Pancreas (tissue), 10 donors: Measurements from ENCODE around the gene CALCOCO1. TPM values are rescaled to one million over a fixed set of nuclear protein-coding genes. Genes with fewer than 3 reads are reported as not detected.
"Not testable (repeated sequence)": the region's sequence is repeated elsewhere in the genome, so short reads cannot be mapped to it uniquely, and the experiment has no call there.

ENCODE experiments used
- ATAC-seq, 4 donors: fragments of 200-7000 bp; cut with Tn5 transposase; one replicate each; pipeline versions ENCODE4 v1.8.0 to v1.9.1; 2020; ENCODE audit warnings: mild to moderate bottlenecking in 4 of 4, moderate library complexity in 4 of 4
- DNase-seq, 6 donors: peaks; one replicate each; pipeline ENCODE4 v3.0.0-alpha.2; 2020
- FAIRE-seq: peaks from 2 replicates; lab custom pipeline; 2012; peaks lifted over from hg19 to GRCh38; lab: Jason Lieb, UNC
- H3K27ac ChIP-seq, 4 donors: fragments of 200-600 bp; sonication (generic); 1 replicate in 3 of 4; 2 replicates in 1 of 4; pipeline versions ENCODE4 v1.5.0 to v1.8.0; 2020
- H3K27me3 ChIP-seq, 4 donors: fragments of 200-600 bp; one replicate each; pipeline ENCODE4 v1.8.0; 2021
- H3K36me3 ChIP-seq, 3 donors: fragments of 200-600 bp; sonication (generic) in 1 of 3; one replicate each; pipeline versions ENCODE4 v1.5.0 to v1.8.0; 2020 to 2021
- H3K4me1 ChIP-seq, 3 donors: fragments of 200-600 bp; one replicate each; pipeline ENCODE4 v1.8.0; 2021
- H3K4me3 ChIP-seq, 4 donors: fragments of 200-600 bp; sonication (generic) in 2 of 4; one replicate each; pipeline versions ENCODE4 v1.5.0 to v1.8.0; 2020 to 2021
- H3K9me3 ChIP-seq, 4 donors: fragments of 200-600 bp; one replicate each; pipeline ENCODE4 v1.8.0; 2021
- WGBS, 2 donors: extraction: QIAGEN DNeasy Blood & Tissue Kit; methylation state at CpG; one replicate each; pipeline ENCODE4 v1.1.7; 2013; 5-methylcytosine and 5-hydroxymethylcytosine counted together
- intact Hi-C, 3 donors: fragments of 100-400 bp; cut with DNase I; formaldehyde crosslinking; loops; one replicate each; pipeline versions ENCODE4 v1.11.1 to v1.14.2; 2022
- polyA plus RNA-seq, 2 donors: library from polyadenylated mRNA; stranded (reverse); fragments of 200-250 nt; gene quantifications; one replicate each; pipeline ENCODE4 v1.2.3, GENCODE V29; 2013
- total RNA-seq, 6 donors: library from RNA; stranded (reverse); fragmentation: NEBNext Ultra II Directional in 4 of 6; extraction: Animal tissue kit (Norgen Biotek cat#: 25700) in 4 of 6; gene quantifications; one replicate each; pipeline versions ENCODE4 v1.2.1 to v1.2.4, GENCODE V29; 2021 to 2023
- TF ChIP-seq, protein P1 (sequence below), 4 donors: fragments of 200-600 bp; sonication (generic) in 3 of 4; IDR thresholded peaks; one replicate each; pipeline versions ENCODE4 v1.5.0 to v1.8.0; 2021; ENCODE audit warnings: antibody characterized with exemption in 4 of 4
- donor health status: healthy with polysubstance abuse.
- donor health status: DM: no; HTN: no; CAD: no; lungs with moderate emphysema.
- donor health status: DM: no; HTN: no; CAD: no.
- donor health status: control.
- donor health status: control.
- donor health status: Bipolar disorder and iron deficiency.
- donor health status: DM: yes; HTN: yes; CAD: no.
- donor health status: DM: no; HTN: no; CAD: no.
- donor health status: DM: no; HTN: no; CAD: no.
- donor health status: DM: yes; HTN: yes; CAD: no.

CALCOCO1 gene
- total and polyA plus RNA-seq, 8 donors, result 28.2 to 103 (median 75.2) TPM

GRCh38 chr12:53768976-53769375 is 41.7 kb upstream of the CALCOCO1 start:
- TF ChIP-seq, protein P1, sequence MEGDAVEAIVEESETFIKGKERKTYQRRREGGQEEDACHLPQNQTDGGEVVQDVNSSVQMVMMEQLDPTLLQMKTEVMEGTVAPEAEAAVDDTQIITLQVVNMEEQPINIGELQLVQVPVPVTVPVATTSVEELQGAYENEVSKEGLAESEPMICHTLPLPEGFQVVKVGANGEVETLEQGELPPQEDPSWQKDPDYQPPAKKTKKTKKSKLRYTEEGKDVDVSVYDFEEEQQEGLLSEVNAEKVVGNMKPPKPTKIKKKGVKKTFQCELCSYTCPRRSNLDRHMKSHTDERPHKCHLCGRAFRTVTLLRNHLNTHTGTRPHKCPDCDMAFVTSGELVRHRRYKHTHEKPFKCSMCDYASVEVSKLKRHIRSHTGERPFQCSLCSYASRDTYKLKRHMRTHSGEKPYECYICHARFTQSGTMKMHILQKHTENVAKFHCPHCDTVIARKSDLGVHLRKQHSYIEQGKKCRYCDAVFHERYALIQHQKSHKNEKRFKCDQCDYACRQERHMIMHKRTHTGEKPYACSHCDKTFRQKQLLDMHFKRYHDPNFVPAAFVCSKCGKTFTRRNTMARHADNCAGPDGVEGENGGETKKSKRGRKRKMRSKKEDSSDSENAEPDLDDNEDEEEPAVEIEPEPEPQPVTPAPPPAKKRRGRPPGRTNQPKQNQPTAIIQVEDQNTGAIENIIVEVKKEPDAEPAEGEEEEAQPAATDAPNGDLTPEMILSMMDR (IDR thresholded peaks at IDR 0.05), result no peak
- Histone ChIP-seq H3K27me3 (no peaks in the 10 kb centered on the region), H3K9me3 (no peaks in the 10 kb centered on the region), H3K4me1 (no peaks in the 10 kb centered on the region), H3K4me3 (no peak overlapping the region), H3K27ac (no peak overlapping the region), H3K36me3 (no peaks in the 10 kb centered on the region)
- intact Hi-C loops, result no loop called here
- DNase-seq (no peak), FAIRE-seq (no peak), ATAC-seq (no peak)
- WGBS, 2 donors, result 78 to 79% methylated on average over 5 of the region's 5 CpGs

GRCh38 chr12:53766881-53767280 is 39.6 kb upstream of the CALCOCO1 start:
- Histone ChIP-seq H3K27ac (no peak overlapping the region), H3K4me1 (no peaks in the 10 kb centered on the region), H3K4me3 (no peak overlapping the region), H3K9me3 (no peaks in the 10 kb centered on the region), H3K36me3 (no peaks in the 10 kb centered on the region), H3K27me3 (no peaks in the 10 kb centered on the region)
- ATAC-seq (no peak), FAIRE-seq (no peak), DNase-seq (no peak)
- WGBS, 2 donors, result 57 to 64% methylated on average over 3 of the region's 3 CpGs
- intact Hi-C loops, result no loop called here
- TF ChIP-seq, protein P1 (IDR thresholded peaks at IDR 0.05), result no peak

DNA sequence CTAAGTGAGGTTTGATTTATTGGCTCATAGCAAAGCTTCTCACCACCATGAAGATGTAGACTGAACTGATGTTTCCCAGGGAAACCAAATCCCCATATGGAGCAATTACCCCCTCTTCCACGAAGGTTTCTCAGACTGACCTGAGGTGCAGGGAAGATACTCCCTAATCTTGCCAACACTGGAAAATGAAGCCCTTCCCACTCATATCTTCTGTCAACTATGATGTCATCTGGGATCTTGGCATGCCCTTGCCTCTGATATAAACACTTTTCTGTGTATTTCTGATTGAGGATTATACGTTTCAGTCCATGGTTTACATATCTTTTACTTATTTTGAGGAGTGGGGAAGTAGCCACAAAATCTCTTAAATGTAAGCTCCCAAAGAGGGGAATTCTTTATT is 38.6 kb upstream of the CALCOCO1 start:
- Histone ChIP-seq H3K4me3 (no peak overlapping the region), H3K27me3 (no peaks in the 10 kb centered on the region), H3K27ac (no peak overlapping the region), H3K4me1 (no peaks in the 10 kb centered on the region), H3K36me3 (no peaks in the 10 kb centered on the region), H3K9me3 (no peaks in the 10 kb centered on the region)
- DNase-seq, result no peak
- 44 to 70% methylated on average over 2 of the region's 2 CpGs for WGBS, 2 donors
- FAIRE-seq, result no peak
- ATAC-seq, result no peak
- intact Hi-C loops, result no loop called here
- TF ChIP-seq, protein P1 (IDR thresholded peaks at IDR 0.05), result no peak

DNA sequence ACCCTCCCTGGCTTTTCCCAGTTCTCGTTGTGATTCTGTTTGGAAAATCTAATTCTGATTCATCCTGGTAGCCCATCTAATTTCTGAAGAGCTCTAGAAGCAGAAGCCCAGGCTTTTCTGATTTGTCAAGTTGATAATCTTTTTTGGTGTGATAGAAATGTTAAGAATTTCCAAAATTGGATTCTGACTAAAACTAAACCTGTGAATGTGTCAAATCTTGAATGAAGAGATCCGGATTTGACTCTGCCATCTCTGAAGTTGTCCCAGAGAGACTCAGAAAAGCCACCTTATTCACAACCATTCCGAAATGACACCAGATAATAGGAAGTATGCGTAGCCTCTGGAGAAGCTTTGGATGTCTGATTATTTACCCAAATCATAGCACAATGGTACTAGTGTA is 37.4 kb upstream of the CALCOCO1 start:
- no peak for DNase-seq
- 74 to 80% methylated on average over 4 of the region's 4 CpGs for WGBS, 2 donors
- FAIRE-seq, result no peak
- Histone ChIP-seq H3K27ac (no peak overlapping the region), H3K27me3 (no peaks in the 10 kb centered on the region), H3K4me3 (no peak overlapping the region), H3K4me1 (no peaks in the 10 kb centered on the region), H3K36me3 (no peaks in the 10 kb centered on the region), H3K9me3 (no peaks in the 10 kb centered on the region)
- no peak for ATAC-seq
- TF ChIP-seq, protein P1 (IDR thresholded peaks at IDR 0.05), result no peak
- intact Hi-C loops, result no loop called here

DNA sequence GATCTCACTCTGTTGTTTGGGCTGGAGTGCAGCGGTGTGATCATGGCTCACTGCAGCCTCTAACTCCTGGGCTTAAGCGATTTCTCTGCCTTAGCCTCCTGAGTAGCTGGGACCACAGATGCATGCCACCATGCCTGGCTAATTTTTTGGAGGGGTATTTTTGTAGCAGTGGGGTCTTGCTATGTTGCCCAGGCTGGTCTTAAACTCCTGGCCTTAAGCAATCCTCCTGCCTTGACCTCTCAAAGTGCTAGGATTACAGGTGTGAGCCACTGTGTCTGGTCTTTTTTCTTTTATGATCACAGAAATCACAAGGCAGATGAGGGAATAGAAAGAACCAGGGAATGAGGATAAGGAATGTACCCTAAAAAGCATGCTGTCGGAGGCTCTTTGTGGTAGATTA is 35.5 kb upstream of the CALCOCO1 start:
- ATAC-seq, intact Hi-C loops, H3K9me3 ChIP-seq, H3K4me1 ChIP-seq, DNase-seq, H3K36me3 ChIP-seq, H3K27me3 ChIP-seq, FAIRE-seq, H3K27ac ChIP-seq, H3K4me3 ChIP-seq: not testable (repeated sequence)
- WGBS, 2 donors, result 90 to 95% methylated on average over 3 of the region's 3 CpGs

DNA sequence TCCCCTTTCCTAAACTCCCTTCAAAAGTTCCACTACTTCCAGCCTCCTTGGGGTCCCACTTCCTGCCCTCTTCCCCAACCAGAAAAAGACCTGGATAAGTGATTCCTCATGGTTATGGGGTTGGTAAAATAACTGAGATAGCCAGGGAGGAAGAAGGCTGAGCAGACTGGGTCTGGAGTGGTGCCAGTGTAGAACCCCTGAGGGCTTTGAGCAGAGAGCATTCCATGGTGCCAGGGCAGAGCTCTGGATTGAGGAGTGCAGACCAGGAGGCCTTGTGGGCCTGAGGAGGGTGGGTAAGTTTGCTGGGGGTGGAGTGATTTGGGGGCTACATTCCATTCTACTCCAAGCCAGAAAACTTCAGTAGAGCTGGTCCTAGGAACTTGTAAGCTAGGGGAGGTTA is 34.1 kb upstream of the CALCOCO1 start:
- ATAC-seq, result no peak
- intact Hi-C loops, result no loop called here
- no peaks in the 10 kb centered on the region for H3K27me3 ChIP-seq

More for the DNA sequence above, 34.1 kb upstream of the CALCOCO1 start:
- FAIRE-seq (no peak), DNase-seq (no peak)
- TF ChIP-seq, protein P1 (IDR thresholded peaks at IDR 0.05), result no peak
- H3K4me3 ChIP-seq, result no peak overlapping the region
- no peaks in the 10 kb centered on the region for H3K4me1 ChIP-seq
- H3K9me3 ChIP-seq, result no peaks in the 10 kb centered on the region
- H3K27ac ChIP-seq, result no peak overlapping the region
- H3K36me3 ChIP-seq, result no peaks in the 10 kb centered on the region
